Skeletal muscle tissue (tissue), 4 donors: ENCODE results near the gene TOR4A. TPM values are rescaled to one million over a fixed set of nuclear protein-coding genes. Genes with fewer than 3 reads are reported as not detected.
A peak's percentile ranks its signal among the peaks of the same experiment; 100 is the strongest.

Experiments used
- H3K27ac ChIP-seq: one replicate; pipeline ENCODE4 v1.7.0; 2013; ENCODE audit warnings: mild to moderate bottlenecking, low read depth, low read length, inconsistent platforms
- H3K27me3 ChIP-seq, 3 donors: one replicate each; pipeline ENCODE4 v1.7.0; 2013; ENCODE audit warnings: low read length in 3 of 3; ENCODE audit not compliant: control insufficient read depth in 3 of 3, insufficient read depth in 3 of 3
- H3K36me3 ChIP-seq, 3 donors: one replicate each; pipeline ENCODE4 v1.7.0; 2013; ENCODE audit warnings: low read length in 3 of 3; ENCODE audit not compliant: control insufficient read depth in 3 of 3, insufficient read depth in 3 of 3
- H3K4me1 ChIP-seq, 3 donors: one replicate each; pipeline ENCODE4 v1.7.0; 2013; ENCODE audit warnings: low read length in 3 of 3, mild to moderate bottlenecking in 3 of 3; ENCODE audit not compliant: control insufficient read depth in 3 of 3, insufficient read depth in 3 of 3
- H3K4me3 ChIP-seq, 3 donors: one replicate each; pipeline ENCODE4 v1.7.0; 2013; ENCODE audit warnings: low read length in 3 of 3
- H3K9ac ChIP-seq, 3 donors: one replicate each; pipeline ENCODE4 v1.7.0; 2013; ENCODE audit warnings: low read length in 3 of 3, mild to moderate bottlenecking in 3 of 3, moderate library complexity in 2 of 3, low read depth in 1 of 3
- H3K9me3 ChIP-seq, 3 donors: one replicate each; pipeline ENCODE4 v1.7.0; 2013; ENCODE audit warnings: low read length in 3 of 3; ENCODE audit not compliant: control insufficient read depth in 3 of 3
- total RNA-seq: library from RNA; depleted of rRNA; stranded (reverse); fragments of >200 nt; gene quantifications from one replicate; pipeline ENCODE4 v1.2.3, GENCODE V29; 2014
- donor health status: Osteomylitis.

TOR4A gene
- total RNA-seq, 1 donor from 2014 or later: 2.1 TPM

GRCh38 chr9:137294681-137295237, 17.2 kb downstream of the TOR4A start:
- H3K4me3 ChIP-seq: peak overlapping the region in 1 of 3 donors; percentile 45
- no peak overlapping the region for H3K27ac ChIP-seq
- peaks cover 55 to 58% (median 56%) of the 10 kb centered on the region in 3 donors for H3K27me3 ChIP-seq
- peaks cover 3 to 20% (median 5%) of the 10 kb centered on the region in 3 donors for H3K4me1 ChIP-seq
- H3K36me3 ChIP-seq: no peaks in the 10 kb centered on the region
- no peak overlapping the region for H3K9ac ChIP-seq
- peaks cover 0 to 3% (median 3%) of the 10 kb centered on the region in 3 donors for H3K9me3 ChIP-seq

- Histone ChIP-seq H3K27ac (no peak overlapping the region), H3K9ac (no peak overlapping the region), H3K4me3 (peak overlapping the region in 1 of 3 donors; percentile 45), H3K4me1 (peaks cover 3 to 24% (median 5%) of the 10 kb centered on the region in 3 donors), H3K36me3 (no peaks in the 10 kb centered on the region), H3K9me3 (peaks cover 0 to 3% (median 3%) of the 10 kb centered on the region in 3 donors), H3K27me3 (peaks cover 51 to 64% (median 62%) of the 10 kb centered on the region in 3 donors)
Measured at GRCh38 chr9:137295238-137295811, 17.8 kb downstream of the TOR4A start.

- H3K9ac ChIP-seq: peak overlapping the region in 1 of 3 donors; percentile 64
- H3K27me3 ChIP-seq: peaks cover 51 to 71% (median 66%) of the 10 kb centered on the region in 3 donors
- no peaks in the 10 kb centered on the region for H3K36me3 ChIP-seq
- H3K4me1 ChIP-seq: peaks cover 3 to 24% (median 9%) of the 10 kb centered on the region in 3 donors
- peak overlapping the region; percentile 15 to 60 (median 31) for H3K4me3 ChIP-seq
- H3K9me3 ChIP-seq: peaks cover 0 to 3% (median 3%) of the 10 kb centered on the region in 3 donors
- peak overlapping the region; percentile 74 for H3K27ac ChIP-seq
Measured at GRCh38 chr9:137295849-137296669, 18.5 kb downstream of the TOR4A start.

GRCh38 chr9:137296670-137297664, 19.4 kb downstream of the TOR4A start:
- Histone ChIP-seq H3K36me3 (no peaks in the 10 kb centered on the region), H3K27ac (peak overlapping the region; percentile 74), H3K9ac (peak overlapping the region in 1 of 3 donors; percentile 64), H3K4me1 (peaks cover 6 to 26% (median 14%) of the 10 kb centered on the region in 3 donors), H3K27me3 (peaks cover 51 to 77% (median 70%) of the 10 kb centered on the region in 3 donors), H3K9me3 (peaks cover 0 to 3% (median 3%) of the 10 kb centered on the region in 3 donors), H3K4me3 (peak overlapping the region; percentile 15 to 60 (median 31))

- peak overlapping the region; percentile 50 for H3K27ac ChIP-seq
- H3K4me3 ChIP-seq: no peak overlapping the region
- peaks cover 48 to 80% (median 68%) of the 10 kb centered on the region in 3 donors for H3K27me3 ChIP-seq
- H3K9me3 ChIP-seq: peaks cover 0 to 3% (median 3%) of the 10 kb centered on the region in 3 donors
- peak overlapping the region in 1 of 3 donors; percentile 60 for H3K9ac ChIP-seq
- peaks cover 8 to 26% (median 14%) of the 10 kb centered on the region in 3 donors for H3K4me1 ChIP-seq
- no peaks in the 10 kb centered on the region for H3K36me3 ChIP-seq
Measured at GRCh38 chr9:137297966-137298365, 20.4 kb downstream of the TOR4A start.

GRCh38 chr9:137298401-137299202, 21.1 kb downstream of the TOR4A start:
- peaks cover 14 to 31% (median 16%) of the 10 kb centered on the region in 3 donors for H3K4me1 ChIP-seq
- H3K27me3 ChIP-seq: peaks cover 46 to 79% (median 67%) of the 10 kb centered on the region in 3 donors
- peak overlapping the region; percentile 11 to 66 (median 46) for H3K4me3 ChIP-seq
- no peaks in the 10 kb centered on the region for H3K36me3 ChIP-seq
- peaks cover 0 to 3% (median 3%) of the 10 kb centered on the region in 3 donors for H3K9me3 ChIP-seq
- H3K27ac ChIP-seq: peak overlapping the region; percentile 50
- peak overlapping the region in 2 of 3 donors; percentile 27 to 60 for H3K9ac ChIP-seq

GRCh38 chr9:137299203-137299565, 21.7 kb downstream of the TOR4A start:
- H3K4me3 ChIP-seq: peak overlapping the region; percentile 11 to 66 (median 46)
- H3K27ac ChIP-seq: peak overlapping the region; percentile 50
- H3K9me3 ChIP-seq: peaks cover 0 to 3% (median 2%) of the 10 kb centered on the region in 3 donors
- H3K4me1 ChIP-seq: peaks cover 18 to 35% (median 20%) of the 10 kb centered on the region in 3 donors
- peaks cover 41 to 79% (median 67%) of the 10 kb centered on the region in 3 donors for H3K27me3 ChIP-seq
- H3K36me3 ChIP-seq: no peaks in the 10 kb centered on the region
- peak overlapping the region in 2 of 3 donors; percentile 27 to 60 for H3K9ac ChIP-seq

GRCh38 chr9:137299938-137300337, 22.4 kb downstream of the TOR4A start:
- Histone ChIP-seq H3K27ac (no peak overlapping the region), H3K4me1 (peaks cover 25 to 41% (median 27%) of the 10 kb centered on the region in 3 donors), H3K9me3 (no peaks in the 10 kb centered on the region), H3K36me3 (no peaks in the 10 kb centered on the region), H3K9ac (peak overlapping the region in 2 of 3 donors; percentile 20 to 57), H3K4me3 (peak overlapping the region in 2 of 3 donors; percentile 41 to 49), H3K27me3 (peaks cover 34 to 78% (median 64%) of the 10 kb centered on the region in 3 donors)
